GM19351 (cell line): ENCODE measurements around the gene PTPA.
"Not testable (repeated sequence)": the region's sequence is repeated elsewhere in the genome, so short reads cannot be mapped to it uniquely, and the experiment has no call there.

Experiments
- ATAC-seq: cut with Tn5 transposase; IDR thresholded peaks from one replicate; pipeline ENCODE4 v1.9.1; 2021; ENCODE audit warnings: mild to moderate bottlenecking, moderate library complexity; ENCODE audit not compliant: unreplicated experiment

PTPA gene

GRCh38 chr9:129151469-129151868, 40.3 kb downstream of the PTPA start:
- no peak for ATAC-seq

- ATAC-seq: no peak
These were observed 43.8 kb downstream of the PTPA start for GRCh38 chr9:129154866-129155477.

DNA sequence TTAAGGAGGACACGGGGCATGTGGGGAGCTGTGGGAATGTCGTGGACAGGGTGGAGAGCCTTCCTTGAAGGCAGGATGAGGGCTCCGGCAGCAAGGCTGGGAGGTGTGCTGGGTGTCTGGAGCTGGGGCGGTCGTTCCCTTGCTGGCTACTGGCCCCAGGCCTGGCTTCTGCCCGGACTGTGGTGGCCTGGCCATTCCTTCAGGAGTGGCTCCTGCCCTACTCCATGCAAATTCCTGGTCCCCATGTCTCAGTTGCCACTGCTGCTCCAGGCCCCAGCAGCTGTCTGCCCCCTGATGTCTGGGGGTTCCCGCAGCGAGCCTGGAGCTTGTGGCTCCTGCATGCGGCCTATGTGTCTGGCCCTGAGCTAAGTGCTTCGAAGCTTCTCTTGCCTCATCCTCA, 44.9 kb downstream of the PTPA start:
- ATAC-seq: no peak

DNA sequence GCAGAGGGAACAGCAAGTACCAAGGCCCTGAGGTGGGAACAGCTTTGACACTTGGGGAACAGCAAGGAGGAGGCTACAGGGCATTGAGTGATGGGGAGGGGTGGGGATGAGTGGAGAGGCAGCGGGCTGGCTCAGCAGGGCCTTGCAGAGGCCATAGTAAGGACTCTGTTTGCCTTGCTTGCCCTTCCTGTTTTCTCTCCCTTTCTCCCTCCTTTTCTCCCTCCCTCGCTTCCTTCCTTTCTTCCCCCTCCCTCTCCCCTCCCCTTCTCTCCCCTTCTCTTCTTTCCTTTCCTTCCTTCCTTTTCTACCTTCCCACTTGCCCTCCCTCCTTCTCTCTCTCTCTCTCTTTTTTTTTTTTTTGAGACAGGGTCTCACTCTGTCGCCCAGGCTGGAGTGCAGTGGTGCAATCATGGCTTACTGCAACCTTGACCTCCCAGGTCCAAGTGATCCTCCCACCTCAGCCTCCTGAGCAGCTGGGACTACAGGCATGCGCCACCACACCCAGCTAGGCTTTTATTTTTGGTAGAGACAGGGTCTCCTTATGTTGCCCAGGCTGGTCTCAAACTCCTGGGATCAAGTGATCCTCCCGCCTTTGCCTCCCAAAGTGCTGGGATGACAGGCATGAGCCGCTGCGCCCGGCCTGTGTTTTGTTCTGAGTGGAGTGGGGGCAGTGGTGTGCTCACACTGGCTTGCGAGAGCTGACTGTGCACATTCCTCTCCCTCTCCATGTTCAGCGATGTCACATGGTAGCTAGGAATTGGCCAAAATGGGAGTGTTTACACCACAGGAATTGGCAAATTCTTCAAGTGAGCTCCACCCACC, 49.7 kb downstream of the PTPA start:
- ATAC-seq: no peak

DNA sequence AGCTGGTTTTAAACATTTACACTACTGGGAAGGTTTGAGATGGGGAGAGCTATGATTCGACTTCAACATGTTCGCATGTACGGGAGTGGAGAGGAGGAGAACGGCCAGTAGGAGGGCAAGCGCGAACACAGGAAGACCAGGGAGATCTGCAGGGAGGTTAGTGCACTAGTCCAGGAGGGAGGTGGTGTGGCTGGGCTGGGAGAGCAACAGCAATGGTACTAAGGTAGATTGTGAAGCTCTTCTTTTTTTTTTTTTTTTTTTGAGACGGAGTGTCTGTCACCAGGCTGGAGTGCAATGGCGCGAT, 50.3 kb downstream of the PTPA start:
- no peak for ATAC-seq

- ATAC-seq: no peak
These were observed 51.4 kb downstream of the PTPA start for GRCh38 chr9:129162497-129163197.

GRCh38 chr9:129163198-129163670, 52.0 kb downstream of the PTPA start:
- ATAC-seq: not testable (repeated sequence)

- ATAC-seq: no peak
These were observed 52.5 kb downstream of the PTPA start for GRCh38 chr9:129163753-129164152.

DNA sequence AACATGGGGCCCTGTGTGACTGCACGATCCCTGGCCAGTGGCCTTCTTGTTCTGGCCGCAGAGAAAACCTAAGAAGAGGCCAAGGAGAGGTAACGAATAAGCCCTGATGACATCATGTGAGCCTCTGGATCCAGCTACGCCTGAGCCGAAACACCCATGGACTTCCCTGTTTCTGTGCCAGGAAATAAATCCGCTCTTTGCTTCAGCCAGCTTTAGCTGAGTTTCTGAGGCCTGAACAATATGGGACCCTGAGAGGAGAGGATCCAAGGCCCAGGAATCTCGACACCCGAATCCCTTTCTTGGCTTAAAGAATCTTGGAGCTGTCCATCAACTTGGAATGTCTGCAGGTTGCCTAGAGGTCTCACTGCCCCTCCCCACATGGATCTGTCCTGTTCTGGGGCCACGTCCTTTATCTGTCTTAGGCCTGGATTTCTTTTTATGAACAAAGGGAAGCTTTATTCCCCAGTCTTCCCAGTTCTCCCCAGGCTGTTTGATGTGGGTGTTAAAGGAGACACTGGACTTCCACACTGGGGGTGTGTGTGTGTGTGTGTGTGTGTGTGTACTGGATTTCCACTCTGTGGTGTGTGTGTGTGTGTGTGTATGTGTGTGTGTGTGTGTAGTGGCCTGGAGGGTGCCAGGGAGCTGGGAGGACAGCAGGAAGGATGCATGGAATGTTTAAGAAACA, 53.2 kb downstream of the PTPA start:
- no peak for ATAC-seq

DNA sequence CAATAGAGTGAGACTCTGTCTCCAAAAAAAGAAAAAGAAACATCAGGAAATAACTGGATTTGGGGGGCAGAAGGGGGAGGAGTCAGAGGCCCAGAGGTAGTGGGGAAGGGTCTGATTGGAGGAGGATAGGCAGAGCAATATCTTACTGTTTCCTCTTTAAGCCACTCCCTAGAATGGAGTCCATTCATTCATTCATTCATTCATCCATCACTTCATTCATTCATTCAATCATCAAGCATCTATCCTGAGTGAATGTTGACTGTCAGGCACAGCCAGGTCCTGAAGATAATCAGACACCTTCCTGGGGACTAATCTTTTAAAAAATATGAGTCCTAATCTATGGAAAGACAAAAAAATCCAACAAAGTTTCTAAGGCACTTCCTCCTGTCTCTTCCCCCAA, 54.0 kb downstream of the PTPA start:
- ATAC-seq: no peak

DNA sequence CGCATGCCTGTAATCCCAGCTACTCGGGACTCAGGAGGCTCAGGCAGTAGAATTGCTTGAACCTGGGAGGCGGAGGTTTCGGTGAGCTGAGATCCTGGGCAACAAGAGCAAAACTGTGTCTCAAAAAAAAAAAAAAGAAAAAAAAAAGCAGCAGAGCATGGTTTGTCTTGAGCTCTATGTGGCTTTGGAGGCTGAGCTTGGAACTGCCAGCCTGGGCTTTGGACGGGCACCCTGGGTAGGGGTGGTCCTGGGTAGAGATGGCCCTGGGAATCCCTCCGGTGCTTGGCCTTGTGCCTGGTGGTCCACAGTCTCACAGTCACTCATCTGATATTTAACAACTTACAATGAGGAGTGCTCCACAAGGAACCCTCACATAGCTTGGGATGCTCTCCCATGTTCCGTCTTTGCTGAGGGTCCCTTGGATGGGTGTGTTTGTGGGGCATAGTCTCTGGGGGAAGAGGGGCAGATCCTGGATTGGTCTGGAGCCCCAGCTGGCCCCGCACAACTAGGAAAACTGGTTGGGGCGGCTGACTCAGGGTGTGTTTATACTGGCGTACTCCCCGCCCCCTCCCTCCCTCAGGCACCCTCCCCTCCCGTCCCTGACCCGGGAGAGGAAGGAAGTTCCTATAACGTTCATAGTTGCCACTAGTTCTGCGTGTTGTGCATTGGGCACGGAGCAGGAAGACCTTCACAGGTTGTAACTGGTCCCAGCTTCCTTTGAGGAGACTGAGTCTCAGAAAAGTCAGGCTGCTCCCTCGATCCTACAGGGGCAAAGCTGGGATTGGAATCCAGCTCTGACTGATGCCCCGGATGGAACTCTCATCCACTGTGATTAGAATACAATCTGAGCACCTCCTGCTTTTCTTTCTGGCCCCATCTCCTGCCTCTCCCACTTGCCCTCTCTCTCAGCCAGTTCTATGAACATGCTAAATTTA, 55.7 kb downstream of the PTPA start:
- no peak for ATAC-seq

GRCh38 chr9:129170229-129170628, 59.0 kb downstream of the PTPA start:
- no peak for ATAC-seq

DNA sequence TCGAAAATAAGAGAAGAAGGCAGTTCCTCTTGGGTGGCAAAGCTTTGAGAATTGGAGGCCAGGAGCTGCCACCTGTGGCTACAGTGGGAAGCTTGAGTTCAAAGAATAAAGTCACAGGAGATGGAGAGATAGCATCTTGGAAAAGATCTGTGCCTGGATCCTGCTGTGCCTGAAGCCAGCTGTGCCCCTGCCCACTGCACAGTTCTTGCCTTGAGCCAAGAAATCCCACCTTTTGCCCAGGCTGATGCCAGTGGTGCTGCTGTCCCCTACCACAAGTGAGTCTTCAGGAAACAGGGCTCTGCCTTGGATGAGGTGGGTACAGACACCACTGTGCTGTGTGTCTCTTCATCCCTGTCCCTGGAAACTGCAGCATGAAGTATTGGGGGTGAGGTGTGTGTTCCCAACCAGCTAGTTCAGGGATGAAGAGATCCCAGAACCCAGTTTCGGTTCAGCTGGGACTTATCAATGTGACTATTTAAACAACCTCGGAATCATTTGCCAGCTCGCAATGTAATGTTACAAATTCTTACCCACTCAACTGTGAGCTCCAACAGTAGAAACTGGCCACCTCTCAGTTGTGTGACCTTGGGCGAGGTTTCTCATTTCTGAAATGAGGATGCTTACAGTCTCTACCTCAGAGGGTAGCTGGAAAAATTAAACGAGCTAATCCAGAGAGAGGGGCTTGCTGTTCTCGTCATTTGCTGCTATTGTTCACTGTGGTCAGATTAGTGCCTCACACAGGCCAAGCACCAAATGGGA, 61.0 kb downstream of the PTPA start:
- ATAC-seq: no peak

- ATAC-seq: no peak
These were observed 61.6 kb downstream of the PTPA start for GRCh38 chr9:129172816-129173215.

DNA sequence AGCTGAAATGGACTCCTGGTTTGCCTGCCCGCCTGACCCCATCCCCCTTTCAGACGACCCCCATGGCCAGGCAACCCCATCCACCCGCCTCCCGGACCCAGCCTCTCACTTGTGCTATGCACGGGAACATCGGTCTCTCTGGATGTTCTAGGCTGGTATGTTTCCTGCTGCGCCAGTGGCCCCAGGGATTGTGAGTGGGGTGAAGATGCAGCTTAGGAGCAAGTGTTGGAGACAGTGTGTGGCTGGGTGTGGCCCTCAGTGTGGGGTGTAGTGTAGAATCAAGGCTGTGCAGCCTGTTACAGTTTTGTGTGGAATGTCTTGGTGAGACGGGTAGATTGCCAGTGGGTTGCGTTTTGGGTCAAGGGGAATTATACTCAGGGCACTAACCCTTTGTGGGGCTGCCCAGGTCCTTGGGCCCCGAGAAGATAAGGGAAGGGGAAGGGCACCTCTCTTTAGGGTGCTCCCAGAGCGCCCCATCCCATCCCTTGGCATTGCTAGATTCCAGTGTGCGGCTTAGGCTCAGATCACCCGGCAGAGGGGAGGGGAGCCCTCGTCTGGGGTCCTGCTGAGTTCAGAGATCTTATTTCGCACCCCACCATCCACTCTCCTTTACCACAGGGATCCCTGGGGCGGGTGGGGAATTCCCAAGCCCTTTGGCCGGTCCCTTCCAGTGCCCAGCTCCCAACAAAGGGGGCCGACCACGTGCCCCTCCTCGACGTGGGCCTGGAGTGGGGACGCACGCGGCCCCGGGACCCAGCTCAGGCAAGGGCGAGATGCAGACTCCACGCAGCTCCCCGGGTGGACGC, 62.3 kb downstream of the PTPA start:
- no peak for ATAC-seq

DNA sequence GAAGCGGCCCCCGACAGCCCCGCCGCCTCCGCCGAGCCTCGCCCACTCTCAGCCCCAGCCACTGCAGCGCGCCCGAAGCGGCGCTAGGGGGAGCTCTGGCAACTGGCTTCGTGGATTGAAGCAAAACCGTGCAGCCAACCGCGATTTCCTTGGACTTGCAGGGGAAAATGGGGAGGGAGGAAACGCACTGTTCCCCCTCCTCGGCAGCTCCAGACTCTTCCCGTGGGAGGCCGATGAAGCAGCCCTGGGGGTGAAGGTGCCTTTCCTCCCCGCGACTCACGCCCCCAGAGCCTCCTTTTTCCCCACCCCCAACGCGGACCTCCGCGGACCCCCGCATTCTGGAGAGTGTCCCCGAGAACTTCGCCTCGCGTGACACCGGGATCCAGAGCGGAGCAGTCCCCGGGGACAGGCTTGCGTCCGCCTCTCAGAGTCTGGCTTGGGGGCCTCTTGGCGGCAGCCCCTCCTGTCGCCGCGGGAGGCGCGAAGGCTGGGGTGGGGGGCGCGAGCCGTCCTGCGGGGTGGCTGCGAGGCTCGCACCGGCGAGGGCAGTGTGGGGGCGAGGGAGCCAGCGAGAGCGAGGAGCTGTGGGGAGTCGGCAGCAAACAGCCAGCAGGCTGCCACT, 63.0 kb downstream of the PTPA start:
- no peak for ATAC-seq

DNA sequence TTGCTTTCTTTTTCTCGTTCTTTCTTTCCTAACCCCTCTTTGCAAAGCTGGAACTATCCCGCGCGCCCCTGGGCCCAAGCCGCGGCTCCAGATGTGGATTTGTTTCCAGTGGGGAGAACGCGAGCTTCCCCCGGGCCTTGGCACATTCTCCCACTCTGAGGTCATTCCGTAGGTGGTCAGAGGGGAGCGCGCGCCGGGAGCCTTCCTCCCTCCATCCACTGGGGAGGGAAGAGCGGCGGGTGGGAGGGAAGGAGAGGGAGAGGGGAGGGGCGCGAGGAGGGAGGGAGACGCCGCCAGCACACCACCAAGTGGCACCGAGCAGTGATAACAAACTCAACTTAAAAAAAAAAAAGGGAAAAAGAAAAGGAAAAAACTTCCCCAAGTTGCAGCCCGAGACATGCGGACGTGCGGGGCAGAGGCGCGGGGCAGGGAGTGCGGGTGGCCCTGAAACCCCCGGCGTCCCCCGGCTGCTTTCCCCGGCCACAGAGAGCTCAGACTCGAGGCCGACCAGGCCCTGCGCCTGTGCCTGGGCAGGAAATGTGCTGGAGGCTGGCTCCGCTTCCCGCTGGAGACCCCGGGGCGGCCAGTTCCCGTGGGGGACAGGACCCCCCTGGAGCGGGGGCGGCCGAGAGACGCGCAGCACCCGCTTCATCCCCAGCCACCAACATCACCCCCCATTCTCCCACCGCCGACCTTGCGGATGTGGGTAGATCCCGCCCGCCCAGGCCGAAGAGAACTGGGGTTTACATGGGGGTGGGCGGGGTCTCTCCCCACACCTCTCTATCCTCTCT, 63.7 kb downstream of the PTPA start:
- ATAC-seq: no peak

- no peak for ATAC-seq
These were observed 64.3 kb downstream of the PTPA start for GRCh38 chr9:129175515-129175824.
